Stimulated activated CD8-positive, alpha-beta memory T cell treated with anti-CD3 and anti-CD28 coated beads, Interleukin-12 subunit alpha, Interleukin-12 subunit beta, amount 100 ng/mL, for 4 hours (primary cell): Measurements from ENCODE around the gene CAMK2G.
"Not testable (repeated sequence)": the region's sequence is repeated elsewhere in the genome, so short reads cannot be mapped to it uniquely, and the experiment has no call there.

ENCODE experiments used
- DNase-seq: peaks from one replicate; pipeline ENCODE4 v3.0.0-alpha.2; 2020; ENCODE audit warnings: low read depth

CAMK2G gene

DNA sequence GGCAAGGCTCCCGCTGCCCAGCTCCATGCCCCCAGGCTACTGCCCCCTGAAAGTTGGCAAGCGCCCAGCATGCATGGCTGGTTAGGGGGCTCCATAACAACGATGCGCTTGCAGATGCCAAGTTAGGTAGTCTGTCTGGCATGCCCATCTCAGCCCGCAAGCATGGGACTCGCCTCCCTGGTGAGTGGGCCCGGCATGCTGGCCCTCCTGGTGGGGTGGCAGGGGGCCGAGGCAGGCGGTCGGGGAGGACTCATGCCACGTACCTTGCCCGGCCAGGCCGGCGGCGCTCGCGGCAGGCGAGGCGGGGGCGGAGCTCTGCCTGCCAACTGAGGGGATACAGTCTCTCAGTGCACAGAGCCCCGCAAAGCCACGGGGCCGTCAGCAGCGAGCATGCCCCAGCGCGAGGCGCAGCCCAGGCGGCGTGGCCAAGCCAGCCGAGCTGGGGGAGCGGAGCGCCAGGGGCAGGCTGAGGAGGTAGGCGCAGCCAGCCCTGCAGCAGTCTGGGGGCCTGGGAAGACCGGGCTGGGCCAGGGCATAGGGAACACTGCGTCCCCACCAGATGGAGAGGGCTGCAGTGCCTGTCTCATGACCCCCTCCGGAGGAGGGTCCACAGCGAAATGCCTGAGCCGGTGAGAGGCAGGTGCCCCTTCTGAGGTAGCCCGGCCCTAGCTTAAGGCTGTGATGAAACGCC is 34.9 kb downstream of the CAMK2G start:
- no peak for DNase-seq

DNA sequence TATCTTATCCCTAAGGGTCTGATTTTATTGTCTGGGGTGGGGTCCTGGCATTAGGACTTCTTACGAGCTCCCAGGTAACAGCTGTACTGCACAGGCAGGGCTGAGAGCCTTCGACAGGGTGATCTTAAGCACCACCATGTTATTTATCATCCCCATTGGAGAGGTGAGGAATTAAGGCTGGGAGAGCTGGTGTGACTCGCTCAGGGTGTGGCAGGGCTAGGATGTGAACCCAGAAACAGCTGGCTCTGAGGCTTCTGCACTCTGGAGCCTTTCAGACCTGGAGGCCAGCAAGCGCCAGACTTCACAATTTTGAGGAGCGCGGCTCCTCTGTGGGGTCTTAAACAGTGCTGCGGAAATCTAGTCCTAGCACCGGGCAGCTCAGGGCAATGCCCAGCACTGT is 35.5 kb downstream of the CAMK2G start:
- no peak for DNase-seq

DNA sequence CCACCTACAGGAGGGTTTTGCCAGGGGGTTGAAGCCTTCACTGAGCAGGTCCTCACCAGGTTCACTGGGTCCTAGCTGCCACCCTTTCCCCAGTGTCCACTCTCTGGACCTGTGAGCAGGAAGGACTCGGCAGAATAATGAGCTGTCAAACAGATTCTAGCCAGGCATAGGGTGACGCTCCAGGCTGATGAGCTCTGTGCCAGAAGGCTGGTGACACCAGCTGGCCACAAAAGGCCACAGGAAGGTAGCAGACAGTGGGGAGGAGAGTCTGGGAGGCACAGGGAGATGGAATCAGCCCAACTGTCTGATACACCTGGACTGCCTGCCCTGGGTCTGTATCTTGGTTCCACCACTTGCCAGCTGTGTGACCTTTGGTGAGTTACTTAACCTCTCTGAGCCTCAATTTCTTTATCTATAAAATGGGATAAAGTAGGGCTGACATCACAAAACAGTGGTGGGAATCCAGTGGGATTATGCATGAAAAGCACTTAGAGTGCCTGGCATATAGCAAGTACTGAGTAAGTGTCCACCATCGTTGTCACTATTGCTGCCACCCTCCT is 36.3 kb downstream of the CAMK2G start:
- DNase-seq, result no peak

DNA sequence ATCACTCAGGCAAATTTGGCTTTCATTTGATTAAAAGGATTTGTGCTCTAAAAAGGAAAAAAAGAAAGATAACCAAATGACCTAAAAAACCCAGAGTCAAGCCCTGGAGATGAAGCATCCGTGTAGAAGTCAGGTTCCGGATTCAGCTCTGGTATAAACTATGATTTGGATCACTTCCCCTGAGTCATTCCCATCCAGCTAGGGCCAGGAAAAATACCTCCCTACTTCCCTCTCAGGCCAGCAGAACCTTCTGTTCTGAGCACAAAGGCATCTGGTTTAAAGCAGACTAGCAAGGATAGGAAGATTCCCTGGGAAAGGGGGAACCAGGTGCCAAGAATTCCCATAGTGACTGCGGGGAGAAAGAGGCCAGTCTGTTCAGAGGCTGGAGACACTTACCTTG is 37.3 kb downstream of the CAMK2G start:
- DNase-seq, result no peak

DNA sequence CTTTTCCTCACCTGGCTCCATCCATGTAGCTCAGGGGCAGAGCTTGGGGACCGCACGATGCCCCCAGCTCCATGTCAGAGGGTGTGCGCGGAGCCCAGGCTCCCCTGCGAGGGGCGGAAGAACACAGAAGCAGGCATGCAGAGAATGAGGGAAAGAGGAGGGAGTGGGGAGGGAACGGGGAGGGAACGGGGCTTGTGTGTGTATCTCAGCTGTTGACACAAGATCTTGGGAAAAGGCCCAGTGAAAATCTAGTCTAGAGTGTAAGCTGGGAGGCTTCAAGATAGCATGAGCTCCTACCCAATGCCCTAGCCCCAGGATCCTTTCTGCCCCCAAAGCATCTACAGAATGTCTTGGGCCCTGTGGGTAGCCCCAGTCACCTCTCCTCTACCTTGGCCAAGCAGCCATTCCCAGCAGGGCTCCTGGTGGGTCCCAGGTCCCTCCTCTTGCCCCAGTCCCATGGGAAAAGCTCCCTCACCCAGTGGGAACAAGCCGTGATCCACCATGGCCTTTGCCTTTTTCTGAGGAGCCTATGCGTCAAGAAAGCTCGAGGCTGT is 37.9 kb downstream of the CAMK2G start:
- DNase-seq, result no peak

DNA sequence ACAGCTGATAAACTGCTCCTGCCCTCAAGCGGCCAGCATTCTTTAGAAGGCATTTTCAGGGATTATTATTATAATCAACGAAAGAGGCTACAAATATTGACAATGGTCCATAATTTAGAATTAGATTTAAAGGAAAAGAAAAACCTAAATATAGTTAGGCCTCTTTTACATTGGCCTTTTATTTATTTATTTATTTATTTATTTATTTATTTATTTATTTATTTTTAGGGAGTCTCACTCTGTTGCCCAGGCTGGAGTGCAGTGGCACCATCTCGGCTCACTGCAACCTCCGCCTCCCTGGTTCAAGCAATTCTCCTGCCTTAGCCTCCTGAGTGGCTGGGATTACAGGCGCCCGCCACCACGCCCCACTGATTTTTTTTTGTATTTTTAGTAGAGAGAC is 45.3 kb downstream of the CAMK2G start:
- DNase-seq, result not testable (repeated sequence)

DNA sequence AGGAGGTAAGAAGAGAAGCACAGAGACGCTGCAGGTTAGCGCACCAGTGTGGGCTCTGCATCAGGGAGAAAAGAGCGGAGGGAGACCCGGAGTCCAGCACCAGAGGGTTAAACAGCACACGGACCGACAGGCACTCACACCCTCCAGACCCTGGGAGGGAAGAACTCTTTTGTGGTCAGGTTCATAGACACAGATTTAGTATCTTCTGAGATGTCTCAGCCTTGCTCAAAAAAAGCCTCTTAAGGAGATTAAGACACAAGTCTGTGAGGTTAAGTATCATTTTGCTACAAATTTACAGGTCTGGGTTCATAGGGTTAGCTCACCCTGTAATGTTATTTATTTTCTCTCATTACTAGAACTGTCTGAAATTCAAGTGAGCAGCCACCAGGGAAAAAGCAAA is 46.2 kb downstream of the CAMK2G start:
- DNase-seq, result no peak

DNA sequence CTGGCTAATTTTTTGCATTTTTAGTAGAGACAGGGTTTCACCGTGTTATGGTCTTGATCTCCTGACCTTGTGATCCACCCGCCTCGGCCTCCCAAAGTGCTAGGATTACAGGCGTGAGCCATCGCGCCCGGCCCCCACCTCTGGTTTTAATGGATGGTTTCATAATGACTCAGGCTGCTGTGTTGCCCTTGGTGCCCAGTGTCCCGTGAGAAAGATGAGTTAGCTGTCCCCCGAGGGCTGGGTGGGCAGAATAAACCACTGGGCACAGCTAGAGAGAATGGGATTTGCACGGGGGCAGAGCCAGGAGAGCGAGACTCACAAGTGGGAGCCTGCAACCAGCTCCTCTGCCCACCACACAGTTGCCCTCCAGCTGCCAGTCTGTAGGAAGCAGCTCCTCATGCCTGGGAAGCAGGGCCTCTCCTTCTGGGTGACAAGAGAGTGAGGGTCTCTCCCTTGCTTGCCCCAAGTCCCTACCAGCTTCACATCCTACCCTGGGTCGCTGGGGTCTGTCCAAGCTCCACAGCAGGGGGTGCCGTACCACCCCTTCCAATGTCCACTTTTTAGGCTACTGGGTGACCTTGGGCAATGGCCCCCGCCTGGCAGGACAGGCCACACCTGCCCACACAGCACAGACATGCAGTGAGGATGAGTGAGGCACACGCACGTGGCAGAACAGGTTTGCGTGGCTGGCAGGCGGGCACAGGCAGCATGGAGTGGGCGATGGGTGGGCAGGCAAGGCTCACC is 46.8 kb downstream of the CAMK2G start:
- DNase-seq, result no peak

DNA sequence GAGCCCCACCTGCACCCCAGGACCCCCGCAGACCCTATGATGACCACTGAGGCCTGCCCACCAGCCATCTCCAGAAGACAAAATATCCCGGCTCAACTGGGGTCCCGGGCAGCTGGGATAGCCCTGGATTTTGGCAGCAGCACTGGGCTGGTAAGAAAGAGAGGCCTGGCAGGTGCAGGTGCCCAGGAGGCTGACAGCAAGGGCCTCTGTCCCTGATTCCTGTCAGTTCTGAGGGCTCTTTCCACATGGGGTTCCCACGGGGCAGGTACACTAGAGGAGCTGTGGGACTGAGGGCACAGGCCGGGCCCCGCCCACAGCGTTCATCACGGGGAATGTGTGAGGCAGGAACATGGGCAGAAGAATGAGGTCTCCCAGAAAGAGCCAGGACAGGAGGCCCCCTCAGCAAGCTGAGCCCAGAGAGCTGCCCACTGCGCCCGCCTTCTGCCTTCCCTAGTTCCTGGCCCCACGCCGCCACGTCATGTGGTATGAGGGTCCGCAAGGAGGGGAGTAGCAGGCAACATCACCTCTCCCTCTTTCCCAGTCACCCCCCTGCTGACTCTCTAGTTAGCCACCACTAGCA is 50.1 kb downstream of the CAMK2G start:
- DNase-seq, result no peak

DNA sequence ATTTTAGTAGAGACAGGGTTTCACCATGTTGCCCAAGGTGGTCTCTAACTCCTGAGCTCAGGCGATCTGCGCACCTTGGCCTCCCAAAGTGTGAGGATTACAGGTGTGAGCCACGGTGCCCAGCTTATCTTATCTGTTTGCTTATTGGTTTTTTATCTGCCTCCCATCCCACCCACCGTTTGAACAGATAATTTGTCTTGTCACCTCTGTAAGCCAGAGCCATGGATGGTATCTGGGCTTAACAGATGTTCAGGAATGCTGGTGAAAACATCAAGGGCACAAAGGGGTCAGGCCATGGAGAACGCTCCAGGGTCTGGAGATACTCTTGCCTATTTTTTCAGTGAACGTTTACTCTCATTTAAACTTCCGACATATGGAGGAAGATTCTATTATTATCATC is 51.0 kb downstream of the CAMK2G start:
- DNase-seq, result no peak

DNA sequence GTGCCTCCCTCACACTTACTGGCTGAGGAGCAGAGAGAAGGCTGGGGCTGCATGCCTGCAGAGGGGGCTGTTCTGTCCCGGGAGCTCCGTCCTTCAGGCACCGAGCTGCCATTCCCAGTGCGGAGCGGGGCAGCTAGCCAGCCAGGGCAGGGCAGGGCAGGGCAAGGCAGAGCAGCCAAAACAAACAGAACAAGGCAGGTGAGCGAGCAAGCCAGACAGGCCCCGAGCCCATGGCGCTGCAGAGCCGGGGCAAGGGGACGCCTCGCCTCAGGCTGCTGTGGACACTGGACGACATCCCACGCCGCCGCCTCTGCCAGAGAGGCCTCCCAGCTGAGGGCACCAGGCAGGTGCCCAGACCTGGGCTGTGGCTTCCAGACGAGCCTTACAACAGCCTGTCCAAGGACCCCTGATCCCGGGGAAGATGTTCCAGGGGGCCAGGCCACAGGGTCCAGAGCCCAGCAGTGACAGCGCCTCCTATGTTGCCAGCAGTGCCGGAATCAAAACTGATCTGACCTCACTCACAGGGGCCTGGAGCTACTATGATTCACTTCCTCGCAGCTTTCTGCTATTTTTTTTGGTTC is 54.8 kb downstream of the CAMK2G start:
- no peak for DNase-seq

DNA sequence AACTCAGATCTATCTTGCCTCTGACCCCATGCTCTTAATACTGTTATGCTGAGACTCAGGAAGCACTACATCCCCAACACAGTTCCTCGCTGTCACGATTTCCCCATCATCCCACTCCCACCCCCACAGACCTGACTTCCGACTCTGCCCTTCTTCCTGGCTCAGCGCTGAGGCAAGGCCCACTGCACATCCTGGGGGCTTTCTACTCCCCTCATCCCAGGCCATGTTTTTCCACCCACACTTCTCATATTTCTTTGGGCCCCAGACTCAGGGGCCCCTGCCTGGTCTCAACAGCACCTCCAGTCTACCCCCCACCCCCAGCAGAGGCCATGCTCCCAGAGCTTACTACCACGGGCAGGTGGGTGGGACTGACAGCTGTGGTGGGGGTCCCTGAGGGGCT is 55.3 kb downstream of the CAMK2G start:
- DNase-seq, result no peak

DNA sequence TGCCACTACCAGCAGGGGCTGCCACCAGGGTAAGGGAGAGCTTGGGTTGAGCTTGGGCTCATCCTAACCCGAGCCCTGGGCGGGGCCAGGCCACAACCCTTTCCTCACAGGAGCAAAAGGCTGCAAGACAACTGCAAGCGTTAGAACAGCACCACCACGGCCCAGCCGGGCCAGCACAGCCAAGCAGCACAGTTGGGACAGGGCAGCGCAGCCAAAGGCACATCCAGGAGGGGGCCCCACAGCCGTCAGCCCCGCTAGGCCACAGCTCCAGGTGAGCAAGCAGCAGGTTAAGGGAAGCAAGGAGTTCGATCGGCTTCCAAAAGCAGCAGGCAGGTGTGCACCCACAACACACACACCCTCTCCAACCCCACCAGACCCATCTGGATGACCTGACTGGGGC is 56.0 kb downstream of the CAMK2G start:
- no peak for DNase-seq

DNA sequence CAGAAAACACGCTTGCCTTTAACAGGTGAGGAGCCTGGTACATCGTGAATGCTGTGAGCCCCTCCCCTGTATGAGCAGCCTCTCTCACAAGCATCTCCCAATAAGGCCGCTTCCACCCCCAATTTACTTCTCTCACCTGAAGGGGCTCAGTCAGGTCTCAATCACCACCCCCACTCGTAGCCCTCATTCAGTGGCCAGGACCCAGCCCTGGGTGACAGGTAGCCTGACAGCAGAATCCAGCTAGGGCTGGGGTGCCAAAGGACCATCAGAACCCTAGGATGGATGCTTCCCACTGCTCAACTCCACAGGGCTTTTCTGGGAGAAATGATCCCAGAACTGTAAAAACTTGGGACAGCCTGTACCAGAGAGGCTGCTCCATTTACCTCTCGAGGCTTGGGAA is 56.5 kb downstream of the CAMK2G start:
- no peak for DNase-seq

DNA sequence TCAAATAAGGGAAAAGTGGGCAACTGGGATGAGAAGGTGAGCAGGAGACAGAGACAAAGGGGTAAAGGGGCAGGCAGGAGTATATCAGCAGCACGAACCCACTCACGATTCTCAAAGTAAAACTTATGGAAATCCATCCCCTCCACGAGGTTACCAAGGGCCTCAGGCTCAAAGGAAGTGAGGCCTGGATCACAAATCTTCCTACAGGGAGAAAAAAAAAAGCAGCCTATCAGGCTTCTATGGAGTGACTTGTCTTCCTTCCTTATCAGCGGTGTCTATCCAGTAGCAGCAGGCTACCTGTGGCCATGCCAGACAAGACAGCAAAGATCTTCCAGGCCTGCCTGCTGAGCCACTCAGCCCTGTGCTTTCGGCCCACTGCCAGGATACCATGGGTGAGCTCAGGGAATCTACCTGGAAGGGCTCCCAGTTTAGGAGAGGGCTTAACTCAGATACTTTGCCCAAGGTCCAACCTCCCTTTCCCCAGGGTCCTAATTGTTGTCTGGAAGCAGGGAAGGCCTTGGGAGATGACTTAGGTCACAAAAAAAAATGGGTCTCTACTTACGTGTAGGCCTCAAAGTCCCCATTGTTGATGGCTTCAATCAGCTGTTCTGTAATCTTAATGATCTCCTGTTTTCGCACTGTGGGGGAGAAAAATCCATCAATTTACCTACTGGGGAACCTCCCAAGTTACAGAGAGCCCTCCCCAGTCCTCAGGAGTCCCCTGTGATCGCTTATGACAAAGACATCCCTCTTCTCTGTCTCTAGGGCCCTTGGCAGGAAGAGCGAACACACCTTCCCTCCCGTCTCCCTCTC is 57.2 kb downstream of the CAMK2G start:
- no peak for DNase-seq

DNA sequence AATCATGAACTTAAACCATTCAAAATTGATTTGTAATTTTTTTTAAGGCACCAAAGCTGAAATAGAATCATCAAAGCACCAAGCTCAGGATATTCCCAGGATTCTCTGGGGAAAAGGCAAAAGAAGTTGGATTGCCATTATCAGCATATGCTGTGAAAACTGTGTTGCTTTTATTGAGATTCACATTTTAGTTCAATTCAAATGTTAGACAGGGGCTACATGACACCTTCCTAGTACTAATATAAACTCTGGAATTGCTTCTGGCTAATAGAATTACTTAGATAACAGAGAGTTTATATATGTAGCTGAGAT is 58.7 kb downstream of the CAMK2G start:
- no peak for DNase-seq

DNA sequence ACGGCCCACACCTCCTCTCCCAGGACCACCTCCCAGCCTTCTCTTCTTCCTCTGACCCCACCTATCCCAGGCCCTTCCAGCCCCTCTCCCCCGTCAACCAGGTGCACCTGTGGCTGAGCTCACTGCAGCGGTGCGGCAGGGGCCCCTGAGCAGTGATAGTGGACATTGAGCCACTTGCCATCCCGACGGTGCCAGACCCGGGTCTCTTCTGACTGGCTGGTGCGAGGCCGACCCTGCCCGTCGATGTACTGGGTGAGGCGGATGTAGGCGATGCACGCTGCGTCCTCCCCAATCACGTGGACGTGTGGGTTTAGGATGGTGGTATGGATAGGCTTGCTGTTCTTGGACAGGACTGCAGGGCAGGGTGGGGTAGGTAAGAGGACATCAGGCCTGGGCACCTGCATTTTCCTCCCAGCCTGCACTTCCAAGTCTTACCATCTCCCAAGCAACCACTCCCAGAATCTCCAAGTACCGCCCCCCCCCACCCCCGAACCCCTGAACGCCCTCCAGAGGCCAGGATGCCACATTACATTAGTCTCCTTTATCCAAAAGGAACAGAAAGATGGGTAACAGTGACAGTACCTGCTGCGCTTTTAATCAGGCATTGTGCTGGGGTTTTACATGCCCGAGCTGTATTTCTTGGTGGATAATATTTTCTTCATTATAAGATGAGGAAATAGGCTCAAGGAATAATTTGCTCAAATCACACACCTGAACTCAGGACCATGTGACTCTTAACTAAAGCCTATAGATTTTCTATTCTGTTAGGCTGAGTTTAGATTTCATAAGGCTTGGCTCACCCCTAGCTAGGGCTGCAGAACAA is 59.2 kb downstream of the CAMK2G start:
- DNase-seq, result no peak

DNA sequence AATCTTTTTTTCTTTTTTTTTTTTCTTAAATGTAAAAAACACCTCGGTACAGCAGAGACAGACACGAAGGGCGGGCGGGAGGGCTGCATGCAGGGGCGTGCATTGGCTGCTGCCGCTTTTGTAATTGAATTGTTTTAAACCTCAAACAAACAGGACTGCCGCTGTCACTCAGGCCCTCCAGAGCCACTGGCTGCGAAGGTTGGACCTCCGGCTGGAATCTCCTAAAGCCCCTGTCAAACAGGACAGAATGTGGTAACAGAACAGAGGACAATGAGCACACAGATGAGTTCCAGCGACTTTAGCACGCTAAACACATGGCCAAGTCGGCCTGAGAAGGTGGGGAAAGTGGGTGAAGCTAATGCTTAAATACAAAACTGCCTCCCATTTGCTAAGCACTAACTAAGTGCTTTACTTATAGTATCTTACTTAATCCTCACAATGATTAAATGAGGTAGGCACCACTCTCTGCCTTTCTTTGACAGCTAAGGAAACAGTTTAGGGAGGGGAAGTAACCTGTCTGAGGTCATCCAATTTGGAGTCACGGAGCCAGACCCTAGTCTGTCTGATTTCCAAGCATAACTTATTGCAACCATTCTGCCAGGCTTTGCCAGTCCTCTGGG is 60.0 kb downstream of the CAMK2G start:
- no peak for DNase-seq

DNA sequence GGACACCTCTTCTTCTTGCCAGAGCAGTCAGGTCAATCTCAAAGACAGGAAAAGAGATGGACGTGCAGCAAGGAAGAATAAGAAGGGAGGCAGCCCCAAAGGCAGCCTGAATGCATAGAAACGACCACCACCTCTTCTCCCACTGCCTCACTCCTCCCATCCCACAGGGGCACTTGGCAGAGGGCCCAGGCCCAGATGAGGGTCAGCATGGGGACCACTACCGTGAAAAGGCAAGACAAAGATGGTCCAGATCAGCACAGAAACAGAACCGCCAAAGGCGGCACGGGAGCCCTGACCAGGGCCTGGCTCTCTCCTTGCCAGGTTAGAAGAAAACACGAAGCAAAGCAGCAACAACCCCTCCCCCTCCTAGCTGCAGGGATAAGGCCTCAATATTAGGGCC is 61.0 kb downstream of the CAMK2G start:
- no peak for DNase-seq

DNA sequence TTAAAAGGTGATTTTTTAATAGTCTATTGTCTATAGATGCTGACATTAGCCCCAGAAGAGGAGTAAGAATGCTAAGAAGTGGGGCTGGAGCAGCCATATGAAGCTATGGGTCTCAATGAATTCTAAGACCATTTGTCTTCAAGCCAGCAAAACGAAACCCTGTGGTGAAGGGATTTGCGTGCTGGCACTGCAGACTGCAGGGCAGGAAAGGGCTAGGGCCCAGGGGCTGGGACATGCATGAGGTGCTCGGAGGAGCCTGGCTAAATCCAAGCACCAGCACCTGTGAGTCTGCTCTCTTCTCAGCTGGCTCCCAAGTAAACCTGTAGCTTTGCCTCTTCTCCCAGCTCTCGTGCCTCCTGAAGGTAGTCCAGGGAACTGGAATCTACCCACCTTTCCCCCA is 61.7 kb downstream of the CAMK2G start:
- no peak for DNase-seq
